Measurements from ENCODE around the gene KLF1. TPM values are rescaled to one million over a fixed set of nuclear protein-coding genes. Genes with fewer than 3 reads are reported as not detected.

The KLF1 gene
- total and polyA plus RNA-seq, 2 of the 13 experiments (the other 11 are each of a cell fraction or from before 2014, with no cell fraction given) = not detected

- TF ChIP-seq ZBTB46 (CRISPR knock-in tag; IDR thresholded peaks at IDR 0.05; ENCODE audit: borderline replicate concordance) = no peak
- TF ChIP-seq FOXK2 (IDR thresholded peaks at IDR 0.05) = no peak
- TF ChIP-seq ZMYM4 (CRISPR knock-in tag; IDR thresholded peaks at IDR 0.05) = no peak
- TF ChIP-seq RAD21 (CRISPR knock-in tag; IDR thresholded peaks at IDR 0.05) = peak; percentile 98
- TF ChIP-seq ZSCAN22 (CRISPR knock-in tag; IDR thresholded peaks at IDR 0.05) = no peak
- TF ChIP-seq ZNF230 (CRISPR knock-in tag; IDR thresholded peaks at IDR 0.05) = no peak
- no peak for TF ChIP-seq MAX (IDR thresholded peaks at IDR 0.05)
- TF ChIP-seq ZNF687 (CRISPR knock-in tag; IDR thresholded peaks at IDR 0.05) = peak; percentile 77
- TF ChIP-seq MYPOP (CRISPR knock-in tag; IDR thresholded peaks at IDR 0.05) = no peak
- no peak for TF ChIP-seq RFX1 (IDR thresholded peaks at IDR 0.05)
- TF ChIP-seq IKZF1 (IDR thresholded peaks at IDR 0.05) = no peak
- no peak for TF ChIP-seq ZNF607 (CRISPR knock-in tag; IDR thresholded peaks at IDR 0.05; ENCODE audit: borderline replicate concordance)
- no peak for TF ChIP-seq PHF21A (CRISPR knock-in tag; IDR thresholded peaks at IDR 0.05)
- no peak for TF ChIP-seq TFDP2 (CRISPR knock-in tag; IDR thresholded peaks at IDR 0.05)
- no peak for TF ChIP-seq KLF15 (CRISPR knock-in tag; IDR thresholded peaks at IDR 0.05; ENCODE audit: borderline replicate concordance)
- no peak for TF ChIP-seq MZF1 (CRISPR knock-in tag; IDR thresholded peaks at IDR 0.05; ENCODE audit: borderline replicate concordance)
- no peak for TF ChIP-seq KLF11 (CRISPR knock-in tag; IDR thresholded peaks at IDR 0.05)
- no peak for TF ChIP-seq GPN1 (CRISPR knock-in tag; IDR thresholded peaks at IDR 0.05; ENCODE audit: borderline replicate concordance)
- no peak for TF ChIP-seq ZNF34 (CRISPR knock-in tag; IDR thresholded peaks at IDR 0.05; ENCODE audit: borderline replicate concordance)
- no peak for TF ChIP-seq MAFK (conservative IDR thresholded peaks at IDR 0.05 in 1 of 2, IDR thresholded peaks at IDR 0.05 in 1 of 2; ENCODE audit: low read length in 2 of 2)
- TF ChIP-seq NCOA5 (CRISPR knock-in tag; IDR thresholded peaks at IDR 0.05) = no peak
- TF ChIP-seq SCMH1 (CRISPR knock-in tag; IDR thresholded peaks at IDR 0.05; ENCODE audit: borderline replicate concordance) = no peak
- 0 out of 2 replicates have a peak, but pooled peaks have one; percentile 38 for TF ChIP-seq ZNF792 (CRISPR knock-in tag; IDR thresholded peaks at IDR 0.05)
These were observed 39.6 kb downstream of the KLF1 start (continued) for GRCh38 chr19:12847159-12848139.
